NOMO-1 treated with DMSO at 0.1 percent for 48 hours (cell line): ENCODE data around the gene POU6F2.

Experiments
- DNase-seq: peaks from one replicate; lab custom pipeline; 2025; ENCODE audit not compliant: unreplicated experiment; lab: John Stamatoyannopoulos, UW

POU6F2 gene

DNA sequence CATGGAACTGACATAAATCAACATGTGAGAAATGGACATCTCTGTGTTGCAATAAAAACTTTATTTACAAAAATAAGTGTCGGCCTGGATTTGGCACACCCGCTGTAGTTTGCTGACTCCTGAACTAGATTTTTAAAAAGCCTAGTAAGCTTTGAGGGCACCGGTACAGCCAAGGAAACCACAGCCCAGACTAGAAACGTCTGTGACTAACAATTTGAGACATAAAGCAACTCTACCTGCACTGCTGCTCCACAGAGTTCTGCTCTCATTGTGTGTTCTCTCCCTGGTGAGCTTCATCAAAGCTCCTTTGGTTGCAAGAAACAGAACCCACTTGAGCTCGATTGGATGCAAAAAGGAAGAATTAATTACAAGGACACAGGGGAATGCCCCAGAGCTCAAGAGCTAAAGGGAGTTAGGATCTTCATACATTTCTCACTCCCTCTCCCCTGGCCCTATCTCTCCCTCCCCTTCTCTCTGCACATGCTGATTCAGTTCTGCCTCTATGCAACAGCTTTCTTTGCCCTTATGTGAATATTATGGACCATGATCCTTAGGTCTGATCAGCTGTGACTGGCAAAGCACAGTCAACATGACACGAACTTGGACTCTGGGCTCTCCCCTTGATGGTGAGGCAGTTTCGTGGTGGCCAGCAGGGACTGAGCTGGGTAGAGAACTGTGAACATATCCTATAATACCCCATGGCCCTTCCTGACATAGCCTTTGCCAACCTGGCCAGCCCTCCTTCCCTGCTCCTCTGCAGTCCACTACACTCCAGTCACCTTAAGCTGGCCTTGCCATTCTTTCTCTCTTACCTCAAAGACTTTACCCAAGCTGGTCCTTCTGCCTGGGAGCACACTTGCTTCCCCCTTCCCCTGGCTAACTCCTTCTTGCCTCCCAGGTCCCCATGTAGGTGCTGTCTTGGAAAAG is 511.0 kb downstream of the POU6F2 start:
- DNase-seq: no peak

DNA sequence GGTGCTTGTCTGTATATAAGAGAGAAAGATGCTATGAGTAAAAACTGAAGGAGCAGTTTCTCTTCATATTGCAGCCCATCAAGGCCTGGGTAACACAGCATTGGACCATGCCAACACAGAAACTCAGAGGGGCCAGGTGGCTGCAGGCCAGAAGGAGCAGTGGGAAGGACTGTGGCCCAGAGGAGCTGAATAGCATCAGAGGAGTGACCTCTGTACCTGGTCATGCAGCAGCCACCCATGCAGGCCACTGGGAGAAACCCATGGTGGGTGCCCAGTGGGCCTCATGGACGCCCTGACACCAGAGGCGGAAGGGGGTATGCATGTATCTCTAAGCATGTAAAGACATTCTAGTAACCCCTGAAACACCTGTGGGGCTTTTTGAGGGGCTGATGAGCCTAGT is 512.6 kb downstream of the POU6F2 start:
- no peak for DNase-seq

DNA sequence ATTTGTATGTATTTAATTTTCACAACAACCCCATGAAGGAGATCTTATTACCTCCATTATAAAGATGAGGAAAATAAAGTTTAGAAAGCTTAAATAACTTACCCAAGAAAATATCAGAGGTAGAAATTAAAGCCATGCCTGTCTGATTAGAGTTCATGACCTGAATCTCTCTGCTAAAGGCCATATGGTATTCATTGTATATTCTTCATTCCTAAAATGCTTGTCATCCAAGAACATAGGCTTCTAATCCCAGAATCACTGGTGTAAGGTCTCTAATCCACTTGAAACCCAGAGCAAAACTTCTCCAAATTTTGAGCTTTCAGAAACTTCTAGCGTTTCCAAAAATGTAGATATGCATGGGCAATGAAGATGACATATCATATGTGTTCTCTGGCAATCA is 516.2 kb downstream of the POU6F2 start:
- DNase-seq: no peak

DNA sequence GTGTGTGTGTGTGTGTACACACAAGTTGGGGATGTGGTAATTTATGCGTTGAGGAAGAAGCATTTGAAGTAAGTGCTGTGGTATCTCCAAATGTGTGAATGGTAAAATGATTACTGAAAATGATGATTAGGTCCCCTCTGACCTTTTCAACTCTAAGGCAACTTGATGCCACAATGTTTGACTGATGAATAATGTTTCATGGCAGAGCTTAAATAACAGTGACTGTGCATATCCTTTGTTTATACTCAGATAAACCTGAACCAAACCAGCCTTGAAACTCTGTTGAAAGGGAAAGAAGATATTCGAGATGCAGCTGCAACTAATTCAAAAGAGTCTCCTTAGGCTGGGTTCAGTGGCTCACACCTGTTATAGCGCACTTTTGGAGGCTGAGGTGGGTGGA is 523.6 kb downstream of the POU6F2 start:
- DNase-seq: no peak

DNA sequence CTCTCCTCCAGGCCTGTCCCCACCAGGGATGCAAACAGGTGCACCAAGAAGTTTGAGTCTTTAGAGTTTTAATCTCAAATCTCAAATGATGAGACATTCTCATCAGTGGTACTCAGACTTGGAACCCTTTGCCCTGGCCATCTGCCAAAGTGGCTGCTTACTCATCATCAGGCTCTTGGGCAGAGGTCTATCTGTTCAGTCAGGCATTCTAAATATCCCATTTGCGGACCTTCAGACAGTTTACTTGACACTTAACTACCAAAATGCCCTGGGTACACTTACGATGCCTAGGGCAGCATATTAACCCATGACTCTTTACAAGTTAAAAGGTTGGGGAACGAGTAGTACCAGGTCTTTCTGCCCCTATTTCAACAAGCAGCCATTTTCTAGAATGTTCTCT is 527.3 kb downstream of the POU6F2 start:
- DNase-seq: no peak

DNA sequence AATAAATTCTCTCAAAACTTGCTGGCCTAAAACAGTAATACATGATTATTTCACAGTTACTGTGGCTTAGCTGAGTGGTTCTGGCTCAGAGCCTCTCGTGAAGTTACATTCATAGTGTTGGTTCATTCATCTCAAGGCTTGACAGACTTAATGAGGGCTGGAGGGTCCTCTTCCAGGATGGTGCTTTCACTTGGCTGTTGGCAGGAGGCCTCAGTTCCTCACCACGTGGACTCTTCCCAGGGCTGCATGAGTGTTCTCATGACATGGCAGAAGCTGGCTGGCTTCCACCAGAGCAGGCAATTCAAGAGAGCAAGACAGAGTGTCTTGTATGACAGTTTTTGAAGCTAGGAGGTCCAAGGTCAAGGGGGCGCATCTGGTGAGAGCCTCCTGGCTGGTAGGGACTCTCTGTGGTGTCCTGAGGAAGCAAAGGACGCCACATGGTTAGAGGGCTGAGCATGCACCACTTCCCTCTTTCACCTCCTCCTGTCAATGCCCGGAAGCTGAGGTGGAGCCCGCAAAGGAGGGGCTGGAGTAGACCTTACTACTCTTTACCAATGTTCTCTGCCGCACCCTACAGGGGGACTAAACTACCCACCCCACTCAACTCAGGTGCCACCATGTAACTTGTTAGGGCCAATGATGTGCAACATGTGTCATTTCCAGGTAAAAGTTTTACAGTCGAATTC is 530.3 kb downstream of the POU6F2 start:
- peak; percentile 40 for DNase-seq

DNA sequence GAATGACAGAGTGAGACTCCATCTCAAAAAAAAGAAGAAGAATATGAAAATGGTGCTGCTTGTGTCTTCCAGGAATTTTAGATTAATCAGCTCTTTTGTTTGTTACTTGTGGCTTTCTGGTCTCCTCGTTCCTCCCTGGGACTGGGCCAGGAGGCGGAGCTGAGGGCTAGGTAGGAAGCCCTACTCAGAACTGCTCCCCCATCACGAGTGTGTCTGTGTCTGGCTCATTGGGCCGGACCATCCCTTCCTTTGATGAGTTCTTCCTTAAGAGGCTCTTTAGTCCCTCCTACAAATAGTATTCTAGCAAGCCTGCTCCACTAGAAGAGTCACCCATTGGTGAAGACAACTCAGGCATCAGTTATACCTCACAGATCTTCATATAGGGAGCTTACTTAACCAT is 531.7 kb downstream of the POU6F2 start:
- no peak for DNase-seq

DNA sequence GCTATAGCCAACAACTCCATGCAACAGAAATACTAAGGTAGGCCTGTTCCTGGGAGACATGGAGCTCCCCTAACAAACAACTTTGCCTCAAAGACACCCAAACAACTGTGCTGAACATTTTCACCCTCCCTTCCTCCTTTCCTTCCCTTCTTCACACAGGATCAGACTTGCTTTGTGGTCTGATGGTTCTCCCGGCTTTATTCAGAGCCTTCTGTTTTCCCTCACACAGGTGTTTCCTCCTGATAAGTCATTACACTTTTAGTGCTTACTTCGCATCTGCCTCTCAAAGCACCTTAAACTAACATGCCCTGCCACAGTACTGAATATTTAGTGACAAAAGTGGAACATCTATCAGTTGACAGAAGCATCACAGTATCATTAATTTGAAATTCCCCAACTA is 532.2 kb downstream of the POU6F2 start:
- no peak for DNase-seq

DNA sequence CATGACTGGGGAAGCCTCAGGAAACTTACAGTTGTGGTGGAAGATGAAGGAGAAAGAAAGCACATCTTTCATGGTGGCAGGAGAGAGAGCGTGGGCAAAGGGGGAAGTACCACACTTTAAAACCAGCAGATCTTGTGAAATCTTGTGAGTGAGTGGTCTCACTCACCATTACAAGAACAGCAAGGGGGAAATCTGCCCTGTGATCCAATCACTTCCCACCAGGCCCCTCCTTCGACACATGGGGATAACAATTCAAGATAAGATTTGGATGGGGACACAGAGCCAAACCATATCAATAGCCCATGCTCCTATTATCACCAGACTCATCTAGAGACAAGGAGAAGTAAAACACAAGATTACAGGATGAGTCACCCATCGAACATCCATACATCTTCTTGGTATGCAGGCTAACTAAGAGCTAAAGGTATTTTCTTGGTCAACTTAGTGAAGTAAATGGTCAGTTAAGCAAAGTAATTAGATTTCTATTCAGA is 533.2 kb downstream of the POU6F2 start:
- DNase-seq: no peak

DNA sequence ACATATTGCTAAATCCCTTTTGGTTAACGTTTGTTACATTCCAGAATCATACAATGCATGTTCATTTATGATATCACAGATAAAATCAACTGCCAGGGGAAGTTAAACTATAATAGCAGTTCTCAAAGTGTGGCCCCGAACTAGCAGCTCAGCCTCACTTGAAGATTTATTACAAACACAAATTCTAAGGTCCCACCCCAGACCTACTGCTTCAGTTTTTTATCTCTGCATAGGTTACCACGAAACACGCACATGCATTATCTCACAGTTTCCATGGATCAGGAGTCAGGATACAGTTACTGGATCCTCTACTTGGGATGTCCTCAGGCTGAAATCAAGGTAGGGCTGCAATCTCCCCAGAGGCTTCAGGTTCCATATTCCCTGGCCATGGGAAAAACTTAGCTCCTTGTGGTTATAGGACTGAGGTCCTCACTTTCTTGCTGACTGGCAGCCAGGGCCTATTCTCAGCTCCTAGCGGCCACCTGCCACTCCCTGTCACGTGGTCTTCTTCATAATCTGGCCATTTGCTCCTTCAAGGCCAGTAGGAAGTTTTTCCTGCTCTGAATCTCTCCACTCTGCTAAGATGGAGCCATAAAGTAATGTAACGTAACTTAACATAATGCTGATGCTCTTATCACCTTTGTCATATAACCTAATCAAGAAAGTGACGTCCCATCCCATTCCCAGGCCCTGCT is 538.0 kb downstream of the POU6F2 start:
- DNase-seq: no peak

DNA sequence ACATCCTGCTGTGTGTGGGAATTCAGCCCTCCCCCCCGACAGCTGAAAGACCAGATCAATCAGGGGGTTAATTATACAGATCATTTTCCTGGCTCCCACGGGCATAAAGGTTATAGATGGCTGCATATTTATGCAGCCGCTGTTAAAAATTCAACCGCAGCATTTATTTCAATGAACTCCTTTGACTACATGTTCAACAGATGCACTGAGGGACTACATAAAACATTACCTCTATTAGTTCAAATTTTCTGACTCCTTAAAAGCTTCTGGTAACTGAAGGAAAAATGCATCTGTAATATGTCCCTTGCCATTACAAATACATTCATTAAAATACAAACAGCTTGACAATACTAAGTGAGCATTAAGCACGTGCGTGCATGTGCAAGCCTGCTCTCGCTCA is 538.8 kb downstream of the POU6F2 start:
- DNase-seq: no peak

DNA sequence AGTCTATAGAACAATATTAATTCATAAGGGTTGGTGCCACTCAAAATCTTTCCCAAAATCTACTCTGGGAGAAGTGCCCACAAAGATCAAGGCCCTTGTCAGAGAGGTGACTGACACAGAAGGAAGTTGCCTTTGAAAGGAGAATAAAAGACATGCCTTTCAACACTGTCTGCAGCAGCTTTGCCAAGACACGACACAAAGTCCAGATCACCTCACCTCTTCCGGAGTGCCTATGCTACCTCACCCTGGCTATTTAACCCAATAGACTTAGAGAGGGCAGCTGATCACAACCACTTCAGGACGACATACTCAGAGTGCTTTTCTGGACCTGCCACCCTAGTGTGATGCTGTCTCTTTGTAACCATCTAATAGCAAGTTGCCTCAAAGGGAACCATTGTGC is 539.5 kb downstream of the POU6F2 start:
- no peak for DNase-seq
